WERI-Rb-1 (cell line): Measurements from ENCODE around the gene GZMM.

Experiments
- DNase-seq: peaks from one replicate; pipeline ENCODE4 v3.0.0-alpha.2; 2020
- H3K27ac ChIP-seq: fragments of 250-450 bp; sonication (Bioruptor Pico); 2 replicates; pipeline ENCODE4 v1.5.1; 2020; ENCODE audit warnings: mild to moderate bottlenecking, moderate library complexity
- H3K27me3 ChIP-seq: fragments of 250-450 bp; sonication (Bioruptor Pico); 2 replicates; pipeline ENCODE4 v1.5.1; 2021; ENCODE audit warnings: mild to moderate bottlenecking, low read depth, moderate library complexity; ENCODE audit not compliant: insufficient read depth, severe bottlenecking
- H3K36me3 ChIP-seq: fragments of 250-450 bp; sonication (Bioruptor Pico); 2 replicates; pipeline ENCODE4 v1.5.1; 2020; ENCODE audit warnings: mild to moderate bottlenecking, moderate library complexity
- H3K4me3 ChIP-seq: 2 replicates; pipeline ENCODE4 v1.5.1; 2011; ENCODE audit warnings: low read depth, mild to moderate bottlenecking, control low read depth, low read length
- H3K9me3 ChIP-seq: fragments of 250-450 bp; sonication (Bioruptor Pico); 2 replicates; pipeline ENCODE4 v1.5.1; 2021; ENCODE audit warnings: mild to moderate bottlenecking, moderate library complexity; ENCODE audit not compliant: severe bottlenecking
- TF ChIP-seq, protein P1 (sequence below): IDR thresholded peaks from 2 replicates; pipeline ENCODE4 v1.5.1; 2011; ENCODE audit warnings: low read depth, mild to moderate bottlenecking, control low read depth, inconsistent platforms, low read length

GZMM gene

DNA sequence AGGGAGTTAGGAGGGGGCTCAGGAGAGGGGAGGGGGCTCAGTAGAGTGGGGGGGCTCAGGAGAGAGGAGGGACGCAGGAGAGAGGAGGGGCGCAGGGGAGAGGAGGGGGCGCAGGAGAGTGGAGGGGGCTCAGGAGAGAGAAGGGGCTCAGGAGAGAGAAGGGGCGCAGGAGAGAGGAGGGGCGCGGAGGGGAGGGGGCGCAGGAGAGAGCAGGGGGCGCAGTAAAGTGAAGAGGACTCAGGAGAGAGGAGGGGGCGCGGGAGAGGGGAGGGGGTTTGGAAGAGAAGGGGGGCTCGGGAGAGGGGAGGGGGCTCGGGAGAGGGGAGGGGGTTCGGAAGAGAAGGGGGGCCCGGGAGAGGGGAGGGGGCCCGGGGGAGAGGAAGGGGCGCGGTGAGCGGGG, 46.9 kb upstream of the GZMM start:
- H3K36me3 ChIP-seq: no peaks in the 10 kb centered on the region
- H3K4me3 ChIP-seq: no peak overlapping the region
- peaks cover 10% of the 10 kb centered on the region for H3K27me3 ChIP-seq
- no peak overlapping the region for H3K27ac ChIP-seq
- H3K9me3 ChIP-seq: peaks cover 6% of the 10 kb centered on the region
- DNase-seq: no peak
- TF ChIP-seq, protein P1, sequence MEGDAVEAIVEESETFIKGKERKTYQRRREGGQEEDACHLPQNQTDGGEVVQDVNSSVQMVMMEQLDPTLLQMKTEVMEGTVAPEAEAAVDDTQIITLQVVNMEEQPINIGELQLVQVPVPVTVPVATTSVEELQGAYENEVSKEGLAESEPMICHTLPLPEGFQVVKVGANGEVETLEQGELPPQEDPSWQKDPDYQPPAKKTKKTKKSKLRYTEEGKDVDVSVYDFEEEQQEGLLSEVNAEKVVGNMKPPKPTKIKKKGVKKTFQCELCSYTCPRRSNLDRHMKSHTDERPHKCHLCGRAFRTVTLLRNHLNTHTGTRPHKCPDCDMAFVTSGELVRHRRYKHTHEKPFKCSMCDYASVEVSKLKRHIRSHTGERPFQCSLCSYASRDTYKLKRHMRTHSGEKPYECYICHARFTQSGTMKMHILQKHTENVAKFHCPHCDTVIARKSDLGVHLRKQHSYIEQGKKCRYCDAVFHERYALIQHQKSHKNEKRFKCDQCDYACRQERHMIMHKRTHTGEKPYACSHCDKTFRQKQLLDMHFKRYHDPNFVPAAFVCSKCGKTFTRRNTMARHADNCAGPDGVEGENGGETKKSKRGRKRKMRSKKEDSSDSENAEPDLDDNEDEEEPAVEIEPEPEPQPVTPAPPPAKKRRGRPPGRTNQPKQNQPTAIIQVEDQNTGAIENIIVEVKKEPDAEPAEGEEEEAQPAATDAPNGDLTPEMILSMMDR: no peak

- peak overlapping the region; percentile 21 for H3K4me3 ChIP-seq
- no peaks in the 10 kb centered on the region for H3K36me3 ChIP-seq
- peaks cover 10% of the 10 kb centered on the region for H3K27me3 ChIP-seq
- H3K9me3 ChIP-seq: peaks cover 5% of the 10 kb centered on the region
- TF ChIP-seq, protein P1: no peak
- H3K27ac ChIP-seq: no peak overlapping the region
- DNase-seq: no peak
These were observed 46.4 kb upstream of the GZMM start for GRCh38 chr19:497491-497868.

GRCh38 chr19:497869-498510, 45.9 kb upstream of the GZMM start:
- TF ChIP-seq, protein P1: no peak
- no peak for DNase-seq
- H3K36me3 ChIP-seq: no peaks in the 10 kb centered on the region
- peaks cover 10% of the 10 kb centered on the region for H3K27me3 ChIP-seq
- H3K9me3 ChIP-seq: peaks cover 3% of the 10 kb centered on the region
- H3K27ac ChIP-seq: no peak overlapping the region
- no peak overlapping the region; the same call in 1 of the 2 replicates for H3K4me3 ChIP-seq

DNA sequence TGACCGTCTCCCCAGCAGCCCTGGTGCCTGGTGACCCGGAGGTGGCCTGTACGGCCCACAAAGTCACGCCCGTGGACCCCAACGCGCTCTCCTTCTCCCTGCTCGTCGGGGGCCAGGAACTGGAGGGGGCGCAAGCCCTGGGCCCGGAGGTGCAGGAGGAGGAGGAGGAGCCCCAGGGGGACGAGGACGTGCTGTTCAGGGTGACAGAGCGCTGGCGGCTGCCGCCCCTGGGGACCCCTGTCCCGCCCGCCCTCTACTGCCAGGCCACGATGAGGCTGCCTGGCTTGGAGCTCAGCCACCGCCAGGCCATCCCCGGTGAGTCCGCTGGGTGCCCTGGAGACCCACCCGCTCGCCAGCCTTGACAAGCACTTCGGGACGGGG, 45.4 kb upstream of the GZMM start:
- TF ChIP-seq, protein P1: no peak
- Histone ChIP-seq H3K4me3 (no peak overlapping the region), H3K27ac (no peak overlapping the region), H3K9me3 (no peaks in the 10 kb centered on the region), H3K27me3 (peaks cover 10% of the 10 kb centered on the region), H3K36me3 (no peaks in the 10 kb centered on the region)
- DNase-seq: no peak

GRCh38 chr19:498977-499623, 44.8 kb upstream of the GZMM start:
- TF ChIP-seq, protein P1: no peak
- no peak overlapping the region for H3K4me3 ChIP-seq
- H3K9me3 ChIP-seq: no peaks in the 10 kb centered on the region
- peaks cover 10% of the 10 kb centered on the region for H3K27me3 ChIP-seq
- DNase-seq: no peak
- H3K27ac ChIP-seq: no peak overlapping the region
- H3K36me3 ChIP-seq: no peaks in the 10 kb centered on the region
